ENCODE results near the gene ATP8B1. TPM values are rescaled to one million over a fixed set of nuclear protein-coding genes. Genes with fewer than 3 reads are reported as not detected.

ATP8B1 gene
- total RNA-seq, 1 experiment from 2014 or later: 15.9 TPM

- no peak for TF ChIP-seq ATF3 (IDR thresholded peaks at IDR 0.05)
- TF ChIP-seq CBX3 (IDR thresholded peaks at IDR 0.05; ENCODE audit: low read depth): no peak
- no peak for TF ChIP-seq EGR1 (IDR thresholded peaks at IDR 0.05; ENCODE audit: low read depth)
- TF ChIP-seq ELF1 (IDR thresholded peaks at IDR 0.05; ENCODE audit: borderline replicate concordance, low read depth): no peak
- TF ChIP-seq TCF7L2 (IDR thresholded peaks at IDR 0.05; ENCODE audit: borderline replicate concordance, extremely low read depth, insufficient read depth, insufficient read length): no peak
- TF ChIP-seq JUND (IDR thresholded peaks at IDR 0.05): no peak
Measured at GRCh38 chr18:57754577-57755338, 48.4 kb downstream of the ATP8B1 start (continued).

- Histone ChIP-seq H3K9ac (ENCODE audit: low read length) (no peak overlapping the region), H3K27ac (ENCODE audit: low read depth, low read length) (no peak overlapping the region), H3K79me2 (ENCODE audit: insufficient read depth, low read length) (no peaks in the 10 kb centered on the region), H3K4me2 (ENCODE audit: low read length) (no peak overlapping the region), H3K27me3 (ENCODE audit: insufficient read depth, low read length) (no peaks in the 10 kb centered on the region), H3K9me2 (ENCODE audit: insufficient read depth) (no peaks in the 10 kb centered on the region), H3K4me1 (ENCODE audit: control insufficient read depth in 1 of 2, insufficient read depth in 2 of 2, low read length in 2 of 2) (peaks cover 16% of the 10 kb centered on the region in 2 experiments), H3K4me3 (replicated peaks in 1 of 2; ENCODE audit: low read depth in 1 of 2, low read length in 2 of 2) (no peak overlapping the region), H4K20me1 (ENCODE audit: insufficient read depth) (peaks cover 4% of the 10 kb centered on the region; the same call in 1 of the 2 replicates), H3K36me3 (ENCODE audit: control insufficient read depth in 1 of 2, insufficient read depth in 2 of 2, low read length in 2 of 2) (no peaks in the 10 kb centered on the region), H2AFZ (ENCODE audit: low read depth, low read length, poor library complexity, severe bottlenecking) (no peak overlapping the region), H3K9me3 (ENCODE audit: control insufficient read depth in 1 of 2, insufficient read depth in 1 of 2, low read depth in 1 of 2, low read length in 2 of 2) (no peaks in the 10 kb centered on the region)
- TF ChIP-seq SIN3A (IDR thresholded peaks at IDR 0.05; ENCODE audit: low read depth) (no peak), RAD21 (IDR thresholded peaks at IDR 0.05; ENCODE audit: low read depth) (no peak), CBX3 (IDR thresholded peaks at IDR 0.05; ENCODE audit: low read depth) (no peak), YY1 (IDR thresholded peaks at IDR 0.05; ENCODE audit: extremely low read depth, insufficient replicate concordance, low read depth, low read length) (no peak), ZFX (IDR thresholded peaks at IDR 0.05) (no peak), SRF (IDR thresholded peaks at IDR 0.05; ENCODE audit: low read depth) (no peak), POLR2AphosphoS5 (IDR thresholded peaks at IDR 0.05; ENCODE audit: low read depth, low read length) (no peak), CTCF (IDR thresholded peaks at IDR 0.05 in 2 of 3, conservative IDR thresholded peaks at IDR 0.05 in 1 of 3; ENCODE audit: borderline replicate concordance in 1 of 3, insufficient read depth in 1 of 3, low read depth in 2 of 3, low read length in 2 of 3) (no peak), ATF3 (IDR thresholded peaks at IDR 0.05) (no peak), CEBPB (IDR thresholded peaks at IDR 0.05; ENCODE audit: low read depth) (no peak)
- POLR2A ChIA-PET: no interaction called here
- DNase-seq (ENCODE audit: low read depth, low spot score): no peak
- no peak for ATAC-seq
- no TSS peak for BruUV-seq (replicated peaks)
- RAD21 ChIA-PET (ENCODE audit: low non-redundant PET in 1 of 2, low total read pairs in 2 of 2, uncharacterized antibody in 2 of 2, unreplicated experiment in 2 of 2): no interaction called here
- CTCF ChIA-PET: no interaction called here
- intact Hi-C loops (cut with micrococcal nuclease): no loop called here
Measured at GRCh38 chr18:57753063-57753462, 50.1 kb downstream of the ATP8B1 start.

All from HCT116 (cell line).